Osteoblast (primary cell): Measurements from ENCODE around the gene SLC25A21. TPM values are rescaled to one million over a fixed set of nuclear protein-coding genes. Genes with fewer than 3 reads are reported as not detected.
"Not testable (repeated sequence)": the region's sequence is repeated elsewhere in the genome, so short reads cannot be mapped to it uniquely, and the experiment has no call there.

ENCODE experiments used
- DNase-seq: peaks from one replicate; pipeline ENCODE4 v3.0.0; 2011; ENCODE audit warnings: low spot score, mixed read lengths; ENCODE audit not compliant: insufficient read length; ENCODE audit errors: missing footprints
- H2AFZ ChIP-seq: 2 replicates; pipeline ENCODE4 v1.6.0; 2011; ENCODE audit warnings: mild to moderate bottlenecking, low read length
- H3K27ac ChIP-seq: 2 replicates; pipeline ENCODE4 v1.5.1; 2011; ENCODE audit warnings: mild to moderate bottlenecking, low read depth, low read length, moderate library complexity
- H3K27me3 ChIP-seq: 2 replicates; pipeline ENCODE4 v1.6.0; 2012; ENCODE audit warnings: mild to moderate bottlenecking, control low read depth, inconsistent platforms, low read length, moderate library complexity; ENCODE audit not compliant: insufficient read depth
- H3K36me3 ChIP-seq: 2 replicates; pipeline ENCODE4 v1.5.1; 2011; ENCODE audit warnings: mild to moderate bottlenecking, low read length, control low read depth, moderate library complexity; ENCODE audit not compliant: insufficient read depth
- H3K4me1 ChIP-seq: 2 replicates; pipeline ENCODE4 v1.5.1; 2011; ENCODE audit warnings: mild to moderate bottlenecking, low read length, control low read depth, moderate library complexity; ENCODE audit not compliant: insufficient read depth
- H3K4me2 ChIP-seq: 2 replicates; pipeline ENCODE4 v1.6.0; 2011; ENCODE audit warnings: mild to moderate bottlenecking, low read length; ENCODE audit not compliant: insufficient read depth
- H3K4me3 ChIP-seq: fragments of 200-600 bp; sonication (generic); 3 replicates; pipeline ENCODE4 v1.5.1; 2012; ENCODE audit warnings: mild to moderate bottlenecking, low read length, inconsistent platforms; ENCODE audit not compliant: insufficient read depth
- H3K79me2 ChIP-seq: 2 replicates; pipeline ENCODE4 v1.6.0; 2012; ENCODE audit warnings: mild to moderate bottlenecking, low read length, control low read depth, inconsistent platforms; ENCODE audit not compliant: insufficient read depth
- H3K9me3 ChIP-seq: 2 replicates; pipeline ENCODE4 v1.5.1; 2011; ENCODE audit warnings: low read depth, low read length, control low read depth
- H4K20me1 ChIP-seq: 2 replicates; pipeline ENCODE4 v1.6.0; 2012; ENCODE audit warnings: mild to moderate bottlenecking, low read length, control low read depth; ENCODE audit not compliant: insufficient read depth
- CTCF ChIP-seq: IDR thresholded peaks from 2 replicates; pipeline ENCODE4 v1.5.1; 2011; ENCODE audit warnings: mild to moderate bottlenecking, low read depth, low read length, moderate library complexity; ENCODE audit errors: extremely low read depth
- total RNA-seq: library from RNA; depleted of rRNA; stranded (reverse); fragments of >200 nt; gene quantifications from 2 replicates; pipeline ENCODE4 v1.2.3, GENCODE V29; 2012

Gene SLC25A21
- total RNA-seq, 1 donor: 0.72 TPM

- no peak overlapping the region for H3K27ac ChIP-seq
- H3K4me3 ChIP-seq: no peak overlapping the region
- no peaks in the 10 kb centered on the region for H3K79me2 ChIP-seq
- no peak for TF ChIP-seq CTCF
- no peaks in the 10 kb centered on the region for H3K36me3 ChIP-seq
- H3K9me3 ChIP-seq: no peaks in the 10 kb centered on the region
- no peak overlapping the region for H3K4me2 ChIP-seq
- DNase-seq: no peak
- H3K4me1 ChIP-seq: no peaks in the 10 kb centered on the region
- H4K20me1 ChIP-seq: no peaks in the 10 kb centered on the region
- no peak overlapping the region for H2AFZ ChIP-seq
- H3K27me3 ChIP-seq: no peaks in the 10 kb centered on the region
Measured at GRCh38 chr14:36817071-36817930, 355.1 kb downstream of the SLC25A21 start.

GRCh38 chr14:36816481-36816880 lies 355.9 kb downstream of the SLC25A21 start:
- no peaks in the 10 kb centered on the region for H3K27me3 ChIP-seq
- H3K9me3 ChIP-seq: no peaks in the 10 kb centered on the region
- no peak overlapping the region for H3K27ac ChIP-seq
- H3K4me2 ChIP-seq: no peak overlapping the region
- no peaks in the 10 kb centered on the region for H3K4me1 ChIP-seq
- no peaks in the 10 kb centered on the region for H4K20me1 ChIP-seq
- H2AFZ ChIP-seq: no peak overlapping the region
- no peak for DNase-seq
- H3K36me3 ChIP-seq: no peaks in the 10 kb centered on the region
- no peak for TF ChIP-seq CTCF
- no peaks in the 10 kb centered on the region for H3K79me2 ChIP-seq
- no peak overlapping the region for H3K4me3 ChIP-seq

- DNase-seq, H3K9me3 ChIP-seq, H3K27me3 ChIP-seq, H4K20me1 ChIP-seq, H3K4me2 ChIP-seq, H3K36me3 ChIP-seq, H3K79me2 ChIP-seq, H3K27ac ChIP-seq, H2AFZ ChIP-seq, H3K4me1 ChIP-seq, H3K4me3 ChIP-seq: not testable (repeated sequence)
Measured at GRCh38 chr14:36814783-36815182, 357.6 kb downstream of the SLC25A21 start.

- Histone ChIP-seq H3K27ac (no peak overlapping the region), H3K4me3 (no peak overlapping the region), H3K36me3 (no peaks in the 10 kb centered on the region), H3K79me2 (no peaks in the 10 kb centered on the region), H3K4me1 (no peaks in the 10 kb centered on the region), H4K20me1 (no peaks in the 10 kb centered on the region), H3K9me3 (no peaks in the 10 kb centered on the region), H3K27me3 (no peaks in the 10 kb centered on the region), H3K4me2 (no peak overlapping the region), H2AFZ (no peak overlapping the region)
- no peak for DNase-seq
- no peak for TF ChIP-seq CTCF
Measured at GRCh38 chr14:36810209-36810608, 362.2 kb downstream of the SLC25A21 start.
